Colonic mucosa (tissue), 4 donors: ENCODE data around the gene UTP18. TPM values are rescaled to one million over a fixed set of nuclear protein-coding genes. Genes with fewer than 3 reads are reported as not detected.
"Not testable (repeated sequence)": the region's sequence is repeated elsewhere in the genome, so short reads cannot be mapped to it uniquely, and the experiment has no call there.

Experiments
- DNase-seq: peaks from one replicate; pipeline ENCODE4 v3.0.0-alpha.2; 2020
- H3K27ac ChIP-seq: fragments of 200-600 bp; one replicate; pipeline ENCODE4 v1.8.0; 2021
- H3K27me3 ChIP-seq: fragments of 200-600 bp; one replicate; pipeline ENCODE4 v1.8.0; 2021
- H3K36me3 ChIP-seq: fragments of 200-600 bp; one replicate; pipeline ENCODE4 v1.8.0; 2021
- H3K4me1 ChIP-seq: fragments of 200-600 bp; one replicate; pipeline ENCODE4 v1.8.0; 2021; ENCODE audit warnings: mild to moderate bottlenecking
- H3K4me3 ChIP-seq: fragments of 200-600 bp; one replicate; pipeline ENCODE4 v1.8.0; 2021
- H3K9ac ChIP-seq, 2 donors: one replicate each; pipeline ENCODE4 v1.7.0; 2013; ENCODE audit warnings: control low read depth in 2 of 2, low read depth in 2 of 2, low read length in 2 of 2
- H3K9me3 ChIP-seq: fragments of 200-600 bp; one replicate; pipeline ENCODE4 v1.8.0; 2021
- intact Hi-C: fragments of 100-400 bp; cut with DNase I; formaldehyde crosslinking; loops from one replicate; pipeline ENCODE4 v1.14.1; 2022
- total RNA-seq, 2 donors: library from RNA; stranded (reverse); fragmentation: NEBNext Ultra II Directional in 1 of 2; extraction: Animal tissue kit (Norgen Biotek cat#: 25700) in 1 of 2; gene quantifications; one replicate each; pipeline ENCODE4 v1.2.1, GENCODE V29; 2021
- TF ChIP-seq, protein P1 (sequence below): fragments of 200-600 bp; IDR thresholded peaks from one replicate; pipeline ENCODE4 v1.8.0; 2022; ENCODE audit warnings: antibody characterized with exemption, mild to moderate bottlenecking
- donor health status: healthy.
- donor health status: DM: no; HTN: no; CAD: no.
- donor health status: DM: no; HTN: no; CAD: no.

Gene UTP18
- total RNA-seq: 10 to 100 TPM; 20.0 to 30.9 TPM

DNA sequence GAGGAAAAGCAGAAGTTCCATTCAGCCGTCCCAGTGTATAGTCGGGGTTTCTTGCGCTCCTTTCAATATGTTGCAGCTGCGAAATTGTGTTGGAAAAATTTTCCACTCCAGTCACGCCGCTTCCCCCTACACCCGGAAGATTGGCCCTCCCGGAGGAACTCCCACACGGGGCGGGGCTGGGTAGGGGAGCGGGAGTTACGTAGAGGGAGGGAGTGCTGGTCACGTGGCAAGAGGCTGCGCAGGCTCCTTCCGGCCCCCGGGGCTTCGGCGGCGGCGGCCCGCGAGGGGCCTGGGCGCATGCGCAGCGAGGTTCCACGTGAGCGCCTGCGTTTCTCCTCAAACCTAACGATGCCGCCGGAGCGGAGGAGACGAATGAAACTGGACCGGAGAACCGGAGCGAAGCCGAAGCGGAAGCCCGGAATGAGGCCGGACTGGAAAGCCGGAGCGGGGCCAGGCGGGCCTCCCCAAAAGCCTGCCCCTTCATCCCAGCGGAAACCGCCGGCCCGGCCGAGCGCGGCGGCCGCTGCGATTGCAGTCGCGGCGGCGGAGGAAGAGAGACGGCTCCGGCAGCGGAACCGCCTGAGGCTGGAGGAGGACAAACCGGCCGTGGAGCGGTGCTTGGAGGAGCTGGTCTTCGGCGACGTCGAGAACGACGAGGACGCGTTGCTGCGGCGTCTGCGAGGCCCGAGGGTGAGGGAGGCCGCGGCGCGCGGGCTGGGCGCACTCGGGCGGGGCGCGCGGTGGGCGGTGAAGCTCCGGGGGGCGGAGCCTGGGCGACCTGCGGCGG is at the start of gene UTP18:
TSS of gene UTP18 (plus strand) at position 310 of the 787 bp plus-strand sequence. CDS start at position 349, 39 bp downstream.
- TF ChIP-seq, protein P1, sequence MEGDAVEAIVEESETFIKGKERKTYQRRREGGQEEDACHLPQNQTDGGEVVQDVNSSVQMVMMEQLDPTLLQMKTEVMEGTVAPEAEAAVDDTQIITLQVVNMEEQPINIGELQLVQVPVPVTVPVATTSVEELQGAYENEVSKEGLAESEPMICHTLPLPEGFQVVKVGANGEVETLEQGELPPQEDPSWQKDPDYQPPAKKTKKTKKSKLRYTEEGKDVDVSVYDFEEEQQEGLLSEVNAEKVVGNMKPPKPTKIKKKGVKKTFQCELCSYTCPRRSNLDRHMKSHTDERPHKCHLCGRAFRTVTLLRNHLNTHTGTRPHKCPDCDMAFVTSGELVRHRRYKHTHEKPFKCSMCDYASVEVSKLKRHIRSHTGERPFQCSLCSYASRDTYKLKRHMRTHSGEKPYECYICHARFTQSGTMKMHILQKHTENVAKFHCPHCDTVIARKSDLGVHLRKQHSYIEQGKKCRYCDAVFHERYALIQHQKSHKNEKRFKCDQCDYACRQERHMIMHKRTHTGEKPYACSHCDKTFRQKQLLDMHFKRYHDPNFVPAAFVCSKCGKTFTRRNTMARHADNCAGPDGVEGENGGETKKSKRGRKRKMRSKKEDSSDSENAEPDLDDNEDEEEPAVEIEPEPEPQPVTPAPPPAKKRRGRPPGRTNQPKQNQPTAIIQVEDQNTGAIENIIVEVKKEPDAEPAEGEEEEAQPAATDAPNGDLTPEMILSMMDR: no peak

DNA sequence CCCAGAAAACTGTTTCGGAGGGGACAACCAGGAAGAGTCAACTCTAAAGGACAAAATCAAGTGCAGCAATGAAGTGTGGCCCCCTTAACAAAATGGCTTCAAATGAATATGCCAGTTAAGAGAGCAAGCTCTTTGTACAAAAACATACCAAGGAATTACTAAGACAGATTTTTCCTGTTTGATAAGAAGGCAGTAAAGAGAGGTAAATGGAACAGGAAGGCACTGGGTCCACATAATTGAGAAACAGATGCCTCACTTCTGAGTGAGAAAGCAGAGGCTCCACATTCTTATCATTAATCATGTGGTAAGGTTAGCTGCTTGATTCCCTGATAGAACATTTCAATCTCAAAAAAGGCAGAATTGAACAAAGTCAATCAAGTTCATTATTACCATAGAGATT is 45.4 kb upstream of the UTP18 start:
- H3K4me3 ChIP-seq: no peak overlapping the region
- H3K36me3 ChIP-seq: peaks cover 10% of the 10 kb centered on the region
- no peaks in the 10 kb centered on the region for H3K4me1 ChIP-seq
- intact Hi-C loops: no loop called here
- H3K27ac ChIP-seq: no peak overlapping the region
- DNase-seq: no peak
- TF ChIP-seq, protein P1: no peak
- H3K9me3 ChIP-seq: no peaks in the 10 kb centered on the region
- no peak overlapping the region for H3K9ac ChIP-seq
- no peaks in the 10 kb centered on the region for H3K27me3 ChIP-seq

More for the DNA sequence above, at the start of gene UTP18:
- Histone ChIP-seq H3K36me3 (no peaks in the 10 kb centered on the region), H3K9me3 (no peaks in the 10 kb centered on the region), H3K4me1 (peaks cover 18% of the 10 kb centered on the region), H3K4me3 (peak within 1 kb of the TSS; percentile 54), H3K9ac (peak within 1 kb of the TSS; percentile 88 to 93), H3K27ac (peak within 1 kb of the TSS; percentile 79), H3K27me3 (no peaks in the 10 kb centered on the region)
- intact Hi-C loops: no loop called here
- peak; percentile 97 for DNase-seq

DNA sequence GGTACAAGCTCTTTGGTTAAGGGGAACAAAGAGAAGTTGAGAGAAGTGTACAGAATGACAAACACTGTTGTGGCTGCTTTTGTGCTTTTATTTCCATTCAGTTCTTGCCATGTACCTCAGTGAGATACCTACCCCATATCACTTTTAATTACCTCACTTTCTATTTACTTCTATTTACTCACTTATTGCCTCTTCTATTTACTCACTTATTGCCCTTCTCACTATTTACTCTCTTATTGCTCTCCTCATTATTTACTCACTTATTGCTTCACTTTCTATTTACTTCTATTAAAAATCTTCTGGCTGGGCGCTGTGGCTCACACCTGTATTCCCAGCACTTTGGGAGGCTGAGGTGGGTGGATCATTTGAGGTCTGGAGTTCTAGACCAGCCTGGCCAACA is 42.4 kb upstream of the UTP18 start:
- DNase-seq: no peak
- H3K27ac ChIP-seq: no peak overlapping the region
- H3K36me3 ChIP-seq: peaks cover 10% of the 10 kb centered on the region
- no peak overlapping the region for H3K4me3 ChIP-seq
- no peak overlapping the region for H3K9ac ChIP-seq
- intact Hi-C loops: no loop called here
- TF ChIP-seq, protein P1: no peak
- no peaks in the 10 kb centered on the region for H3K9me3 ChIP-seq
- H3K27me3 ChIP-seq: no peaks in the 10 kb centered on the region
- H3K4me1 ChIP-seq: no peaks in the 10 kb centered on the region

DNA sequence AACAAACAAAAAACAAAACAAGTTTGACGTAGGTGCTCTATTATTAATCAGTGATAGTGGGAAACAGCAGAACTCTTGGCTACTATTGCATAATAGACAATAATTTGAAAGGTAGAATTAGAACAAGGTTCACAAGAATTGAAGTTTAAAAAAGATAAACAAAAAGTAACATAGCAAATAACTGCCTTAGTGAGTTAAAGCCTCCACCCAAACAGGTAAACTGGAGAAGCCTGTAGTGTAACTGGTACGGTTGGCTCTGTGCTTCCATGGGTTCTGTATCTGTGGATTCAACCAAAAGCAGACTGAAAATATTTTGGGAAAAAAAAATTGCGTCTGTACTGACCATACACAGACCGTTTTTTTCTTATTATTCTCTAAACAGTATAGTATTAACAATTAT is 39.0 kb upstream of the UTP18 start:
- TF ChIP-seq, protein P1: no peak
- Histone ChIP-seq H3K4me1 (no peaks in the 10 kb centered on the region), H3K36me3 (peaks cover 6% of the 10 kb centered on the region), H3K4me3 (no peak overlapping the region), H3K9me3 (no peaks in the 10 kb centered on the region), H3K27ac (no peak overlapping the region), H3K9ac (no peak overlapping the region), H3K27me3 (no peaks in the 10 kb centered on the region)
- no peak for DNase-seq
- intact Hi-C loops: no loop called here

DNA sequence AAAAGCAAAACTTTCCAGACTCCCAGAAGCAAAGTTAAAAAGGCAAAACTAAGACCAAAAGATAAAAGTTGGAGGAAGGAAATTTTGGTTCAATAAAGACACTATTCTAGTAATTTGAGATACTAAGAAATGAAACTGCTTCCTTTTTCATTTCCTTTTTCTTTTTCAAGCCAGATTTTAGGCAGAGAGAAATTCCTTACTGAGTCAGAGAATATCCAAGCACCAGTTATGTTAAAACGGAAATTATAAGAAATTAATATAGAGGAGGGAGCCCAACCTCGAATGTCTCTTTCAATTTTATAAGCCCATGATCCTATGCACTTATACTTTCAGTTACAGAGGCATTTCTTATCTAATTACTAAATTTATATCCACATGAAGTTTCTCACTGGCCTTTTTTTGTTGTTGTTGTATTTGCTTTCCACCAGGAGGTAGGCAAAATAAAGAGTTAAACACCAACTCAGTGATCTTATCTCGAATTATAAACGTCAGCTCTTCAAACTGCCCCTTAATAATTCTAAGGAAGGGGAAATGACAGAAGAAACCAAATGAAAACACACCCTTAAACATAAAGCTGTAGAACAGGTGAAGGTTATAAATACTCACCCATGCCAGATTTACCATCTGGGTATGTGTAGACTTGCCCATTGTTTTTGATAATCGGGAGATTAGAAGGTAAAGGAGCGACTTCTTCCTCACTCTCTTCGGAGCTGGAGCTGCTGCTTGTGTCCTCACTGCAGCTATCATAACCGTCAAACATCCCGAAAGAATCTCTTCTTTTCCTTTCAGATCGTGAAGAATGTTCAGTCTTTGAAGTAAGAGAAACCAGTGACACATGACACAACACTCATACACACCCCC is 35.7 kb upstream of the UTP18 start:
- Histone ChIP-seq H3K27me3 (no peaks in the 10 kb centered on the region), H3K4me3 (no peak overlapping the region), H3K9me3 (no peaks in the 10 kb centered on the region), H3K4me1 (no peaks in the 10 kb centered on the region), H3K9ac (no peak overlapping the region), H3K36me3 (no peaks in the 10 kb centered on the region), H3K27ac (no peak overlapping the region)
- intact Hi-C loops: no loop called here
- TF ChIP-seq, protein P1: no peak
- no peak for DNase-seq

DNA sequence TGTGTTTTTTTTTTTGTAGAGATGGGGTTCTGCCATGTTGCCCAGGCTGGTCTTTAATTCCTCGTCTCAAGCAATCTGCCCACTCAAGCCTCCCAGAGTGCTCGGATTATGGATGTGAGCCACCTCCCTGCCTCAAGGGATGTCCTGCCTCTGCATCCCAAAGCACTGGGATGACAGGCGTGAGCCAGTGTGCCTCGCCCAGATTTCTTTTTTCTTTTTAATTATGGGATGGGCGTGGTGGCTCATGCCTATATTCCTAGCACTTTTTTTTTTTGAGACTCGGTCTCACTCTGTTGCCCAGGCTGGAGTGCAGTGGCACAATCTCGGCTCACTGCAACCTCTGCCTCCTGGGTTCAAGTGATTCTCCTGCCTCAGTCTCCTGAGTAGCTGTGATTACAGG is 34.8 kb upstream of the UTP18 start:
- H3K27me3 ChIP-seq, DNase-seq, H3K9ac ChIP-seq, H3K27ac ChIP-seq, intact Hi-C loops, H3K4me3 ChIP-seq, H3K9me3 ChIP-seq, H3K4me1 ChIP-seq, H3K36me3 ChIP-seq: not testable (repeated sequence)
